ENCODE data around the gene THEM5. TPM values are rescaled to one million over a fixed set of nuclear protein-coding genes. Genes with fewer than 3 reads are reported as not detected.
"Not testable (repeated sequence)": the region's sequence is repeated elsewhere in the genome, so short reads cannot be mapped to it uniquely, and the experiment has no call there.

Gene THEM5
- total and polyA plus RNA-seq, 8 donors: not detected

DNA sequence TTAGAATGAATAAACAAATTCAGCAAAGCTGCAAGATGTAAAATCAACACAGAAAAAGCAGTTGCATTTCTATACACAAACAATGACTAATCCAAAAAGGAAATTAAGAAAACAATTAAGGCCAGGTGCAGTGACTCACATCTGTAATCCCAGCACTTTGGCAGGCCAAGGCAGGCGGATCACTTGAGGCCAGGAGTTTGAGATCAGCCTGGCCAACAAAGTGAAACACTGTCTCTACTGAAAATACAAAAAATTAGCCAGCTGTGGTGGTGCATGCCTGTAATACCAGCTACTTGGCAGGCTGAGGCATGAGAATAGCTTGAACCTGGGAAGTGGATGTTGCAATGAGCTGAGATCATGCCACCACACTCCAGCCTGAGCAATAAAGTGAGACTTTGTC is 33.5 kb upstream of the THEM5 start:
- H3K27me3 ChIP-seq: no peaks in the 10 kb centered on the region
- TF ChIP-seq EP300 (IDR thresholded peaks at IDR 0.05): no peak
- TF ChIP-seq, protein P1, sequence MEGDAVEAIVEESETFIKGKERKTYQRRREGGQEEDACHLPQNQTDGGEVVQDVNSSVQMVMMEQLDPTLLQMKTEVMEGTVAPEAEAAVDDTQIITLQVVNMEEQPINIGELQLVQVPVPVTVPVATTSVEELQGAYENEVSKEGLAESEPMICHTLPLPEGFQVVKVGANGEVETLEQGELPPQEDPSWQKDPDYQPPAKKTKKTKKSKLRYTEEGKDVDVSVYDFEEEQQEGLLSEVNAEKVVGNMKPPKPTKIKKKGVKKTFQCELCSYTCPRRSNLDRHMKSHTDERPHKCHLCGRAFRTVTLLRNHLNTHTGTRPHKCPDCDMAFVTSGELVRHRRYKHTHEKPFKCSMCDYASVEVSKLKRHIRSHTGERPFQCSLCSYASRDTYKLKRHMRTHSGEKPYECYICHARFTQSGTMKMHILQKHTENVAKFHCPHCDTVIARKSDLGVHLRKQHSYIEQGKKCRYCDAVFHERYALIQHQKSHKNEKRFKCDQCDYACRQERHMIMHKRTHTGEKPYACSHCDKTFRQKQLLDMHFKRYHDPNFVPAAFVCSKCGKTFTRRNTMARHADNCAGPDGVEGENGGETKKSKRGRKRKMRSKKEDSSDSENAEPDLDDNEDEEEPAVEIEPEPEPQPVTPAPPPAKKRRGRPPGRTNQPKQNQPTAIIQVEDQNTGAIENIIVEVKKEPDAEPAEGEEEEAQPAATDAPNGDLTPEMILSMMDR (IDR thresholded peaks at IDR 0.05): no peak
- no peak for TF ChIP-seq POLR2AphosphoS5 (IDR thresholded peaks at IDR 0.05)
- TF ChIP-seq POLR2A (IDR thresholded peaks at IDR 0.05): no peak
- intact Hi-C loops (cut with DNase I; ENCODE audit: low total_unique reads): no loop called here
- no peaks in the 10 kb centered on the region for H3K4me1 ChIP-seq
- no peaks in the 10 kb centered on the region for H3K9me3 ChIP-seq
- H3K4me3 ChIP-seq: no peak overlapping the region
- H3K27ac ChIP-seq: no peak overlapping the region
- DNase-seq: no peak
- peaks cover 0 to 48% (median 44%) of the 10 kb centered on the region in 4 donors for H3K36me3 ChIP-seq
- 76 to 92% (median 86%) methylated on average over 1 of the region's 1 CpG for WGBS, 5 donors

DNA sequence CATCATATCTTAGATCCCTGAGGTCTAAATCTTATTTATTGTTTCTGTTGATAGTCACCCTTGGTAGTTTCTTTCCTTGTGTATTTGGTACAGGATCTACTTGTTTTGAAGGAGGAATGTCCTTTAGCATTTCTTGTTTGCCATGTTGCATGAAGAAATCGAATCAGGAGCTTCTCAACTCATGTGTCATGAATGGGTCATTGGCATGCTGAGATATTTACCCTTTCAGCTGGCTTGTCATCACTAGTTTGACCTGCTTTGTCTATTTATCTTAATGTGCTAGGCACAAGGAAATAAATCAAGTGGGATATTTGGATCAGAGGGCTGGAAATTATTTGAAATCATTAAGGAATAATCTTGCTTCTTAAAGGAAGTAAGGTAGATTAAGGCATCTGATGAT is 32.0 kb upstream of the THEM5 start:
- TF ChIP-seq POLR2A (IDR thresholded peaks at IDR 0.05) (no peak), EP300 (IDR thresholded peaks at IDR 0.05) (no peak), POLR2AphosphoS5 (IDR thresholded peaks at IDR 0.05) (no peak)
- TF ChIP-seq, protein P1 (IDR thresholded peaks at IDR 0.05): no peak
- Histone ChIP-seq H3K4me1 (no peaks in the 10 kb centered on the region), H3K27me3 (no peaks in the 10 kb centered on the region), H3K4me3 (no peak overlapping the region), H3K36me3 (peaks cover 0 to 37% (median 30%) of the 10 kb centered on the region in 4 donors), H3K27ac (no peak overlapping the region), H3K9me3 (no peaks in the 10 kb centered on the region)
- no peak for DNase-seq
- intact Hi-C loops (cut with DNase I; ENCODE audit: low total_unique reads): no loop called here
- WGBS, 5 donors: 49 to 78% (median 76%) methylated on average over 1 of the region's 1 CpG

DNA sequence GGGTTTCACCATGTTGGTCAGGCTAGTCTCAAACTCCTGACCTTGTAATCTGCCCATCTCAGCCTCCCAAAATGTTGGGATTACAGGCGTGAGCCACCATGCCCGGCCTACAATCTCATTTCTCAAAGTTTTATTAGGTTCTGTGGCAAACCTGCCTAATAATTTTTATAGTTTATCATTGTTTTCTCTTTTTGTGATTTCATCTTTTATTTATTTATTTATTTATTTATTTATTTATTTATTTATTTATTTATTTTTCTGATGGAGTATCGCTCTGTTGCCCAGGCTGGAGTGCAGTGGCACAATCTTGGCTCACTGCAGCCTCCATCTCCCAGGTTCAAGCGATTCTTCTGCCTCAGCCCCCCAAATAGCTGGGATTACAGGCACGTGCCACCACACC is 31.4 kb upstream of the THEM5 start:
- WGBS, 5 donors: 96 to 100% (median 97%) methylated on average over 5 of the region's 5 CpGs
- intact Hi-C loops (cut with DNase I; ENCODE audit: low total_unique reads); H3K4me1 ChIP-seq; H3K4me3 ChIP-seq; H3K27ac ChIP-seq; H3K9me3 ChIP-seq; H3K27me3 ChIP-seq; DNase-seq: not testable (repeated sequence)
- peaks cover 0 to 34% (median 30%) of the 10 kb centered on the region in 4 donors for H3K36me3 ChIP-seq

DNA sequence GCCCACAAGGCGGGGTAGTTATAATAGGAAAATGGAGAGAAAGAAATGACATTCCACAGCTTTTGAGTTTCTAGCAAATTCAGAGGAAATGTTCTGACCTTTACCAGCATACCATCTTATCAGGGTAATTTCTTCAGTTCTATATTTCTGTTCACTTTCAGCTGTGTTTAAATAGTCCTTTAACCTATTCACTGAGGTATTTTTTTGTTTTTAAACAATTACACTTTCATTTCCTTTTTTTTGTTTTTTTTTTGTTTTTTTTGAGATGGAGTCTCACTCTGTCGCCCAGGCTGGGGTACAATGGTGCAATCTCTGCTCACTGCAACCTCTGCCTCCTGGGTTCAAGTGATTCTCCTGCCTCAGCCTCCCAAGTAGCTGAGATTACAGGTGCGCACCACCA is 30.9 kb upstream of the THEM5 start:
- H3K4me1 ChIP-seq; intact Hi-C loops (cut with DNase I; ENCODE audit: low total_unique reads); H3K4me3 ChIP-seq; H3K9me3 ChIP-seq; H3K27ac ChIP-seq; DNase-seq; H3K27me3 ChIP-seq: not testable (repeated sequence)
- WGBS, 5 donors: 89 to 98% (median 93%) methylated on average over 2 to 3 of the region's 3 CpGs
- peaks cover 0 to 37% (median 27%) of the 10 kb centered on the region in 4 donors for H3K36me3 ChIP-seq

DNA sequence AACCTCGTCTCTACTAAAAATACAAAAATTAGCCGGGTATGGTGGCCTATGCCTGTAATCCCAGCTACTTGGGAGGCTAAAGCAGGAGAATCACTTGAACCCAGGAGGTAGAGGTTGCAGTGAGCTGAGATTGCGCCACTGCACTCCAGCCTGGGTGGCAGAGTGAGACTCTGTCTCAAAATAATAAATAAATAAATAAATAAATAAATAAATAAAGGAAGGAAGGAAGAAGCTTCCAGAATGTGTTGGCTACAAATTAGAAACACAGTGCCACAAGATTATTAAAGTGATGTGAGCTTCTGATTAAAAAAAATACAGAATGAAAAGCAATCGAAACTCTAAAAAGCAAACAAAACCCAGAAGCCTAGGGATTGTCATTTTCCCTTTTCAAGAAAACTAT is 30.4 kb upstream of the THEM5 start:
- H3K27ac ChIP-seq: not testable (repeated sequence)

DNA sequence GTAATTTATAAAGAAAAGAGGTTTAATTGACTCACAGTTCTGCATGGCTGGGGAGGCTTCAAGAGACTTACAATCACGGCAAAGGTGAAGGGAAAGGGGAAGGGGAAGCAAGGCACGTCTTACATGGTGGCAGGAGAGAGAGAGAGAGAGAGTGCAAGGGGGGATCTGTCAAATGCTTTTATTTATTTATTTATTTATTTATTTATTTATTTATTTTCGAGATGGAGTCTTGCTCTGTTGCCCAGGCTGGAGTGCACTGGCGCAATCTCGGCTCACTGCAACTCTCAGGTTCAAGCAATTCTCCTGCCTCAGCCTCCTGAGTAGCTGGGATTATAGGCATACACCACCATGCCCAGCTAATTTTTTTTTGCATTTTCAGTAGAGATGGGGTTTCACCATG is 29.4 kb upstream of the THEM5 start:
- H3K9me3 ChIP-seq; H3K4me3 ChIP-seq; intact Hi-C loops (cut with DNase I; ENCODE audit: low total_unique reads); H3K27ac ChIP-seq; H3K4me1 ChIP-seq; DNase-seq; H3K27me3 ChIP-seq: not testable (repeated sequence)
- peaks cover 0 to 29% (median 17%) of the 10 kb centered on the region in 4 donors for H3K36me3 ChIP-seq
- WGBS, 5 donors: 92 to 98% (median 95%) methylated on average over 5 of the region's 5 CpGs

More for the DNA sequence above, 30.4 kb upstream of the THEM5 start:
- H3K36me3 ChIP-seq: peaks cover 0 to 37% (median 25%) of the 10 kb centered on the region in 4 donors
- 88 to 98% (median 94%) methylated on average over 4 of the region's 4 CpGs for WGBS, 5 donors
- H3K27me3 ChIP-seq; H3K9me3 ChIP-seq; H3K4me3 ChIP-seq; intact Hi-C loops (cut with DNase I; ENCODE audit: low total_unique reads); H3K4me1 ChIP-seq; DNase-seq: not testable (repeated sequence)

DNA sequence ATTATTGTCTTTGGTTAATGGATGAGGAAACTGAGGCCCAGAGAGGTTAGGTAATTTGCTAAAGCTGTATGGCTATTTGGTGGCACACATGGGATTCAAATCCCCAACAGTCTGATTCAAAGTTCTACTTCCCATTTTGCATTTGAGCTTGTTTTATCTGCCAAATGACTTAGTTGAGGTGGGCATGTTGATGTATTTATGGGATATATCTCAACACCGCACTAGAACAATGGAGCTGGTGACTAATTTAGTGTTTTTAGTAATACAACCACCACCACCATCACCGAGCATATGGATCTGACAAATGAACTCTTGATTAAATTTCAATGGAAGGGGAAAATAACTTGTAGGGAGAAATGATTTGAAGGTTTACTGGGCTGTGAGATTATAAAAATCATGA is 29.0 kb upstream of the THEM5 start:
- no peak overlapping the region for H3K27ac ChIP-seq
- no peaks in the 10 kb centered on the region for H3K27me3 ChIP-seq
- no peaks in the 10 kb centered on the region for H3K4me1 ChIP-seq
- no peak for DNase-seq
- TF ChIP-seq, protein P1 (IDR thresholded peaks at IDR 0.05): no peak
- TF ChIP-seq POLR2A (IDR thresholded peaks at IDR 0.05) (no peak), EP300 (IDR thresholded peaks at IDR 0.05) (no peak), POLR2AphosphoS5 (IDR thresholded peaks at IDR 0.05) (no peak)
- H3K9me3 ChIP-seq: no peaks in the 10 kb centered on the region
- WGBS, 5 donors: 92 to 99% (median 95%) methylated on average over 2 of the region's 2 CpGs
- H3K4me3 ChIP-seq: no peak overlapping the region
- H3K36me3 ChIP-seq: peaks cover 0 to 26% (median 12%) of the 10 kb centered on the region in 4 donors
- intact Hi-C loops (cut with DNase I; ENCODE audit: low total_unique reads): no loop called here

Measured in stomach (tissue), 9 donors.